ENCODE results near the gene PPP1R1C.

The PPP1R1C gene

GRCh38 chr2:182064019-182064778 is 78.5 kb downstream of the PPP1R1C start:
- no peak for DNase-seq

GRCh38 chr2:182066400-182067087 is 80.9 kb downstream of the PPP1R1C start:
- peak; percentile 93 for DNase-seq

- DNase-seq: no peak
Measured at GRCh38 chr2:182067393-182067792, 81.7 kb downstream of the PPP1R1C start.

GRCh38 chr2:182068811-182069210 is 83.2 kb downstream of the PPP1R1C start:
- DNase-seq: no peak

- no peak for DNase-seq
Measured at GRCh38 chr2:182069416-182069815, 83.8 kb downstream of the PPP1R1C start.

- no peak for DNase-seq
Measured at GRCh38 chr2:182069908-182070307, 84.3 kb downstream of the PPP1R1C start.

- DNase-seq: no peak
Measured at GRCh38 chr2:182070736-182071135, 85.1 kb downstream of the PPP1R1C start.

- DNase-seq: no peak
Measured at GRCh38 chr2:182072861-182073260, 87.2 kb downstream of the PPP1R1C start.

- no peak for DNase-seq
Measured at GRCh38 chr2:182073613-182074012, 88.0 kb downstream of the PPP1R1C start.

GRCh38 chr2:182077023-182077422 is 91.4 kb downstream of the PPP1R1C start:
- DNase-seq: no peak

GRCh38 chr2:182077448-182078142 is 91.9 kb downstream of the PPP1R1C start:
- peak; percentile 82 for DNase-seq

- no peak for DNase-seq
Measured at GRCh38 chr2:182078988-182079602, 93.4 kb downstream of the PPP1R1C start.

GRCh38 chr2:182080493-182080892 is 94.8 kb downstream of the PPP1R1C start:
- DNase-seq: no peak

- DNase-seq: no peak
Measured at GRCh38 chr2:182081602-182082260, 96.1 kb downstream of the PPP1R1C start.

- DNase-seq: no peak
Measured at GRCh38 chr2:182088681-182089320, 103.1 kb downstream of the PPP1R1C start.

- DNase-seq: no peak
Measured at GRCh38 chr2:182090486-182090885, 104.8 kb downstream of the PPP1R1C start.

GRCh38 chr2:182097571-182098164 is 112.0 kb downstream of the PPP1R1C start:
- DNase-seq: no peak

GRCh38 chr2:182098648-182099047 is 113.0 kb downstream of the PPP1R1C start:
- no peak for DNase-seq

- no peak for DNase-seq
Measured at GRCh38 chr2:182101263-182101662, 115.6 kb downstream of the PPP1R1C start.

GRCh38 chr2:182103526-182103925 is 117.9 kb downstream of the PPP1R1C start:
- DNase-seq: no peak

GRCh38 chr2:182110347-182110746 is 124.7 kb downstream of the PPP1R1C start:
- DNase-seq: no peak

GRCh38 chr2:182113334-182113733 is 127.7 kb downstream of the PPP1R1C start:
- no peak for DNase-seq
